Central memory CD8-positive, alpha-beta T cell (primary cell): ENCODE measurements around the gene MAF.

ENCODE experiments used
- ATAC-seq: fragments of 150-1000 bp; cut with Tn5 transposase; replicated peaks from 2 replicates; pipeline ENCODE4 v1.10.0; 2022; ENCODE audit warnings: mild to moderate bottlenecking, moderate FRiP score, moderate number of reproducible peaks; ENCODE audit not compliant: poor library complexity, severe bottlenecking; ENCODE audit errors: extremely low read depth
- DNase-seq, 2 donors: peaks; one replicate each; pipeline ENCODE4 v3.0.0; 2021; ENCODE audit warnings: low spot score in 2 of 2
- H3K27ac Mint-ChIP-seq: one replicate; pipeline ENCODE4 v1.8.0; 2022; ENCODE audit warnings: low read depth, mild to moderate bottlenecking, moderate library complexity, mixed read lengths
- H3K27me3 Mint-ChIP-seq: one replicate; pipeline ENCODE4 v1.8.0; 2022; ENCODE audit warnings: mixed read lengths
- H3K36me3 Mint-ChIP-seq: one replicate; pipeline ENCODE4 v1.8.0; 2022; ENCODE audit warnings: mild to moderate bottlenecking, moderate library complexity, mixed read lengths; ENCODE audit not compliant: insufficient read depth
- H3K4me1 Mint-ChIP-seq: one replicate; pipeline ENCODE4 v1.8.0; 2022; ENCODE audit warnings: mixed read lengths
- H3K4me3 Mint-ChIP-seq: one replicate; pipeline ENCODE4 v1.8.0; 2022; ENCODE audit warnings: mild to moderate bottlenecking, moderate library complexity, mixed read lengths
- H3K9me3 Mint-ChIP-seq: one replicate; pipeline ENCODE4 v1.8.0; 2022; ENCODE audit warnings: mixed read lengths

The MAF gene

DNA sequence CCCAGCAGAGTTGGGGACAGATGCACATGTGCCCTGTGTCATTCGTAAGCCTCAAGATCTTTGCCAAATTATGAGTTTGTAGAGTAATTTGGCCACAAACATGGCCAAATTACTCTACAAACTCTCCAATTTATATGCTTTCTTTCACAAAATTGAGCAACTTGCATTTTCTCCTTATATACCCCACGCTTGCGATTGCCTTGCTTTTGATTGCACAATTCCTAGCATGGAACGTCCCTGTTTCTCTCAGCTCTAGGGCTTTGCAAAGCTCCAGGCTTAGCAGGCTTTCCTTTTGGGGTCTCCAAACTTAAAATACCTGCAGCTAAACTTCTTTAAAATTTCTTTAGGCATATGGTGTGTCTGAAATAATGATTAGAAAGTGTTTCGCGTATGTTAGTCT lies 28.5 kb upstream of the MAF start:
- H3K27me3 Mint-ChIP-seq = peaks cover 12% of the 10 kb centered on the region
- H3K4me1 Mint-ChIP-seq = peaks cover 24% of the 10 kb centered on the region
- ATAC-seq (no peak), DNase-seq (no peak)
- no peaks in the 10 kb centered on the region for H3K9me3 Mint-ChIP-seq
- H3K4me3 Mint-ChIP-seq = no peak overlapping the region
- no peak overlapping the region for H3K27ac Mint-ChIP-seq
- H3K36me3 Mint-ChIP-seq = no peaks in the 10 kb centered on the region

DNA sequence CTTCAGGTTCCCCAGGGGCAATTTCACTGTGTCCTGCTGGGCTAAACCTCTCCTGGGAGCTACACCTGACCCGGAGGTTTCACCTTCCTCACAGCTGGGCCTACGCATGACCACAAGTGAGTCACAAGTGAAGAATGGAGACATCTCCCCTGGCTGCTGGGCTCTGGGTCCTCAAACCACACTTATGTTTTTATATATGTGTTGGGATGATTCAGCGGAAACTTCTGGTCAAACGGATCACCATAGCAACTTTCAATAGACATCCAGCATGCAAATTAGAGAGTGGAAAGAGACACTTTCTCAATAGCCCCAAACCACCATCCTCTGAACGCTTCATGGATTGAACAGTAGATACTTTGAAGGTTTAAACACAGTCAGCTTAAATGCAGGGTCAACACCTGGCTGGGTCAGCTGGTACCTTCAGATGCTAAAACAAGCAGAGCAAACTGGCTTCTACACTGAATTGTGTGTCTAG lies 28.0 kb upstream of the MAF start:
- Mint-ChIP-seq H3K27me3 (peaks cover 16% of the 10 kb centered on the region), H3K36me3 (no peaks in the 10 kb centered on the region), H3K4me1 (peaks cover 24% of the 10 kb centered on the region), H3K27ac (peak overlapping the region; percentile 32), H3K4me3 (no peak overlapping the region), H3K9me3 (no peaks in the 10 kb centered on the region)
- ATAC-seq (peak; percentile 40), DNase-seq (no peak)

DNA sequence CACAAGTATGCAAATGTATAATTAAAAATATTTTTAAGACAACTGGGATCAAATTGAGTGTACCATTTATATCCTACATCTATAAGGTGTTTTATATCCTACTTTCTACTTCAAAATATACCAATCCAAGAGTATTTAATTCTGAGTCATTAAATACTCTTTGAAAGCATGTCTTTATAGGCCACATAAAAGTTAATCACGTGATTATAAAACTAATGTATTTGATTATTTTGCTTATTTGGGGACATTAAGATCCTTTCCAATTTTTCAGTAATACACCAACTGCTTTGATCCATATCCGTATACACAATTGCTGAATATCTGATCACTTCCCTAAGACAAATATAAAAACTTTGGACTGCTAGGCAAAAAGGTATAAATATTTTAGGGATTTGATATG lies 26.6 kb upstream of the MAF start:
- Mint-ChIP-seq H3K9me3 (no peaks in the 10 kb centered on the region), H3K4me1 (peaks cover 20% of the 10 kb centered on the region)

DNA sequence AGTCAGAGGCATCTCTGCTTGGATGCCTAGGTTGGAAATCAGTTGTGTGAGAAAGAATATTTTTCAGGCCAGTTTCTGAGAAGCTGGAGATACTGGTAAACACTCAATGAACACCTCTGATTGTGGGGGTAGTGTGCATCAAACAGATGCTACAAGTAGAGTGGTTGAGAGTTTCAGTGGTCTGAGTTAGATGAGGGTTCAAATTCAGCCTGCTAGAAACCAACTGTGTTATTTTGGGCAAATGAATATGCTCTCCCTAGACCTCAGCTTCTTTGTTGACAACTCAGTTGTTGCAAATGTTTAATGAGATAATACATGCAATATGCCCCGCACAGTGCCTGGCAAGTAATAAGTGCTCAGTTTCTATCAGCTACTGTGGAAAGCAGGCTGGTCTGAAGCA lies 25.2 kb upstream of the MAF start:
- peaks cover 17% of the 10 kb centered on the region for H3K4me1 Mint-ChIP-seq
- ATAC-seq (no peak), DNase-seq (no peak)
- H3K27me3 Mint-ChIP-seq = peaks cover 23% of the 10 kb centered on the region
- H3K4me3 Mint-ChIP-seq = no peak overlapping the region
- H3K9me3 Mint-ChIP-seq = no peaks in the 10 kb centered on the region
- H3K27ac Mint-ChIP-seq = no peak overlapping the region
- no peaks in the 10 kb centered on the region for H3K36me3 Mint-ChIP-seq

More for the DNA sequence above, 26.6 kb upstream of the MAF start:
- H3K36me3 Mint-ChIP-seq = no peaks in the 10 kb centered on the region
- DNase-seq (no peak), ATAC-seq (no peak)
- no peak overlapping the region for H3K27ac Mint-ChIP-seq
- peaks cover 23% of the 10 kb centered on the region for H3K27me3 Mint-ChIP-seq
- H3K4me3 Mint-ChIP-seq = no peak overlapping the region

DNA sequence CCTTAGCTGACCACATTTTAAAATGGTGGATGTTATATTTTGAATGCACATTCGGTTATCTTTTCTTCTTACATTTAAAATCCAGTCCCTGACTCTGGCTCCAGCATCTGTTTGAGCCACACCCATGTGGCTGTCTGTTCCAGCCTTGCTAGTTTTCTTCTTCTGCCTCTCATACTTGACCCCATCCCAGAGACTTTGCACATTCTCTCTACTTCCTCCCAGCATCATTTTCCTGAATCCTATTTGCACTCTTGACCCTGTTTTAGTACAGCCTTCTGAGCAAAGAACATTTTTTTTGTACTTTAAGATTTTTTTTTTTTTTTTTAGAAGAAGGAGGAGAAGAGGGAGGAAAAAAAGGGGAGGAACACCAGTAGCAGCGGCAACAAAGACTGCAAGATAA lies 23.3 kb upstream of the MAF start:
- H3K9me3 Mint-ChIP-seq = no peaks in the 10 kb centered on the region
- H3K27me3 Mint-ChIP-seq = peaks cover 23% of the 10 kb centered on the region
- peaks cover 10% of the 10 kb centered on the region for H3K4me1 Mint-ChIP-seq
- DNase-seq = no peak
- peaks cover 2% of the 10 kb centered on the region for H3K36me3 Mint-ChIP-seq
- no peak overlapping the region for H3K27ac Mint-ChIP-seq
- H3K4me3 Mint-ChIP-seq = no peak overlapping the region
- ATAC-seq = no peak

DNA sequence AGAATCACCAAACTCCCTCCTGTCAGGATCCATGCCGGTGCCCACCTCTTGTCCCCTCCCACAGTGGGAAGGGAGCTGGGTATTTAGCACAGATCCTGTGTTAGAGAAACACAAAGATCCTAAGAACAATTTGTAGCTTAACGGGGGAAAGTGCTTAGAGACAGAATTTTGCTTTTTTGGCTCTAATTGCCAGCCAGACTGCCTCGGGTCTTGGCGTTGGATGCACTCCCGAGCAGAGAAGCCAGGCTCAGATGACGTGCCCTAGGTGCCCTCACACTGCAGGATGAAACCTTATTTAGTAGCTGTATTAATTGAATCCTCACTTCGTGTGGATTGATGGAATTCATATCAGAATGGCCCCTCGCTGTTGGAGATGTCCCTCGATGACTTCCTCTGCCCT lies 22.5 kb upstream of the MAF start:
- H3K4me3 Mint-ChIP-seq = no peak overlapping the region
- peaks cover 23% of the 10 kb centered on the region for H3K27me3 Mint-ChIP-seq
- DNase-seq = no peak
- no peak for ATAC-seq
- H3K4me1 Mint-ChIP-seq = peaks cover 10% of the 10 kb centered on the region
- no peak overlapping the region for H3K27ac Mint-ChIP-seq
- no peaks in the 10 kb centered on the region for H3K9me3 Mint-ChIP-seq
- H3K36me3 Mint-ChIP-seq = peaks cover 2% of the 10 kb centered on the region

DNA sequence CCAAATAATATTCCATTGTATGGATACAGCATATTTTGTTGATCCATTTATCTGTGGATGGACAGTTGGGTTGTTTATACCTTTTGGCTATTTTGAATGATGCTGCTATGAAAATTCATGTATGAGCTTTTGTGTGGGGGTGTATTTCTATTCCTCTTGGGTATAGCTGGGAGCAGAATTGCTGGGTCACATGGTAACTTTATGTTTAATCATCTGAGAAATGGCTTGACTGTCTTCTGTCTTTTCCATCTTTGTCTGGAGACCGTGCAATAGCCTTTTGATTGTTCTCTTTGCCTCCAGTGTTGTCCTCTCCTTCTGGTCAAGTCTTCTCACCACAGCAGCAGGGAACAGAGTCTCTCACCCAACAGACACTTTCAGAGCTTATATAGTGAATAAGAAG lies 20.5 kb upstream of the MAF start:
- no peak for ATAC-seq
- H3K36me3 Mint-ChIP-seq = peaks cover 2% of the 10 kb centered on the region
- no peak overlapping the region for H3K4me3 Mint-ChIP-seq
- no peaks in the 10 kb centered on the region for H3K9me3 Mint-ChIP-seq
- no peak overlapping the region for H3K27ac Mint-ChIP-seq
- no peak for DNase-seq
- peaks cover 14% of the 10 kb centered on the region for H3K4me1 Mint-ChIP-seq
- peaks cover 23% of the 10 kb centered on the region for H3K27me3 Mint-ChIP-seq

DNA sequence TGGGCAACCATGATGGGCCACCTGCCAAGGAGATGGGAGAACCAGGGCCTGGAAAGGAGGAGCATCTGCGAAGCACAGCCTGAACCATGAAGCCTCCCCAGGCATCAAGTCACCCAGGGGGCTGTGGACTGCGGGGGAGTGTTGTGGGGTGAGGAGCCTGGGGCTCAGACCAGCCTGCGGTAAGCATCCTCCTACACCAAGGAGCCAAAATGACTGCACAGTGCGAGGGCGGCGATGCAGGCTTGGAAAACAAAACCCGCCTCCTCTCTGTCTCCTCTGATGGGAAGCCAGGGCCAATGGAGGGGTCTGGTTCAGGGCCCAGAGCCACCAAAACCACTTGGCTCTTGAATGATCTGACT lies 18.1 kb upstream of the MAF start:
- H3K4me3 Mint-ChIP-seq = no peak overlapping the region
- ATAC-seq = no peak
- peaks cover 14% of the 10 kb centered on the region for H3K4me1 Mint-ChIP-seq
- no peaks in the 10 kb centered on the region for H3K9me3 Mint-ChIP-seq
- H3K27ac Mint-ChIP-seq = peak overlapping the region; percentile 72
- H3K27me3 Mint-ChIP-seq = peaks cover 8% of the 10 kb centered on the region
- no peak for DNase-seq
- peaks cover 2% of the 10 kb centered on the region for H3K36me3 Mint-ChIP-seq

DNA sequence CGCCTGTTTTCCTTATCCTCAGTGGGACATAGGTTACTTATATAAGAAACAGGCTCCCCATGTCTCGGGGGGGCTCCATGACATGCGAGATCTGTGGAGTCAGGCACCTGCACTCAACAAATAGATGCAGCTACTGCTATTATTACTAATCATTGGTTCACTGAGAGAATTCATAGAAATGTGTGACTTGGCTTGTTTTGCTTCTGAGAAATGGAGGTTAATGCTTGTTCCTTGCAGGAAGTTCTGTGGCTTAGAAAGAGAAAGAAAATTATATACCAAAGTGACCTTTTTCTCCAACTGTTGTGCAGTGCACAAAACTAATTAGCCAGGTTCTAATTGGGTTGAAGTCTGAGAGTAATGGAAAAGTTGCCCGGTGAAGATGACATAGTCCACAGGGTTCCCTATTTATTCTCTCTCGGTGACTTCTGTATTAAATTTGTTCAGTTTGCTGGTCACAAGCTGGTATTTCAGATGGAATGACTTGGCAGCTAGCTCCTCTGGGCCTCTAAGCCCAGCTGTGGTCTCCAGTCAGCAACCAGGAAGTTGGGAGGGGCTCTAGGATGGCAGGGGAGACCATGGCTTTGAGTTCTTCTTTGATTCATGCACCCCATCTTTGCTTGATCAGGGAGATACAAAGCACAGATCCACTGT lies 17.6 kb upstream of the MAF start:
- Mint-ChIP-seq H3K4me3 (no peak overlapping the region), H3K27ac (peak overlapping the region; percentile 72), H3K36me3 (peaks cover 2% of the 10 kb centered on the region), H3K4me1 (peaks cover 14% of the 10 kb centered on the region), H3K9me3 (no peaks in the 10 kb centered on the region), H3K27me3 (peaks cover 3% of the 10 kb centered on the region)
- ATAC-seq = no peak
- DNase-seq = no peak

DNA sequence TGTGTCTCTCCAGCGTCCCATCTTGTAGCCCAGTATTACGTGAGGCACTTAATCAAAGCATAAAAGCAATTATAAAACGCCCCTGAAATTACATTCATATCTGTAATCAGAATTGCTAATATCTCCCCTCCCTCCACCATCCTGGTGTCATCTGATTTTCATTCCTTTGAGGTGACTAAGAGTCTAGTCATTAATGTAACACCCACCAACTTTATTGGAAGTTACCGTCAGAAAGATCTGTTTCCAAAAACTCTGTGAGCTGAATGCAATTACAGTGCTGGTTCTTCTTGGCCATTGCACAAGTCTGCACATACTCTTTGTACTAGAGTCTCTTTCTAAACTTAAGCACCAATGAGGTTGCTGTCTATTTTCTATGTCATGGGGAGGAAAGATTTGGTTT lies 12.5 kb upstream of the MAF start:
- peaks cover 5% of the 10 kb centered on the region for H3K4me1 Mint-ChIP-seq
- DNase-seq (no peak), ATAC-seq (no peak)
- no peak overlapping the region for H3K27ac Mint-ChIP-seq
- H3K27me3 Mint-ChIP-seq = peaks cover 21% of the 10 kb centered on the region
- H3K36me3 Mint-ChIP-seq = no peaks in the 10 kb centered on the region
- H3K9me3 Mint-ChIP-seq = no peaks in the 10 kb centered on the region
- no peak overlapping the region for H3K4me3 Mint-ChIP-seq

DNA sequence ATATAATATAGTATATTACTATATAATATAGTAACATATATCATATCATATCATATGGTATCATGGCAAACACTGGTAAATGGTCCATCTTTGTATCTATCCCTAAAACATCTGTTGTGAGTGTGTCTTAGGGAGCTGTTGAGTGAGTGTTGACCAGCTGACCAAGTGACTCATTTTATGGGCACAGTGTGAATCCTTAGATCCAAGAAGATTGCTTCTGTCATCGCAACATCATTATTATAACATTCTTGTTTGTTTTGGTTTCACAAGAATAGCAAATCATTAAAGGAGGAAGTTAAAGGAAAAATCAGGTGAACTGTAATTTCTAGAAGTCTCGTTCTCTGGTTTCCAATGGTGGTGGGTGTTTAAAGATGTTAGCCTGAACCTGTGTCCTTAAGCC lies 11.7 kb upstream of the MAF start:
- DNase-seq (no peak), ATAC-seq (no peak)
- no peaks in the 10 kb centered on the region for H3K36me3 Mint-ChIP-seq
- no peaks in the 10 kb centered on the region for H3K9me3 Mint-ChIP-seq
- no peaks in the 10 kb centered on the region for H3K4me1 Mint-ChIP-seq
- H3K27ac Mint-ChIP-seq = no peak overlapping the region
- peaks cover 21% of the 10 kb centered on the region for H3K27me3 Mint-ChIP-seq
- no peak overlapping the region for H3K4me3 Mint-ChIP-seq

DNA sequence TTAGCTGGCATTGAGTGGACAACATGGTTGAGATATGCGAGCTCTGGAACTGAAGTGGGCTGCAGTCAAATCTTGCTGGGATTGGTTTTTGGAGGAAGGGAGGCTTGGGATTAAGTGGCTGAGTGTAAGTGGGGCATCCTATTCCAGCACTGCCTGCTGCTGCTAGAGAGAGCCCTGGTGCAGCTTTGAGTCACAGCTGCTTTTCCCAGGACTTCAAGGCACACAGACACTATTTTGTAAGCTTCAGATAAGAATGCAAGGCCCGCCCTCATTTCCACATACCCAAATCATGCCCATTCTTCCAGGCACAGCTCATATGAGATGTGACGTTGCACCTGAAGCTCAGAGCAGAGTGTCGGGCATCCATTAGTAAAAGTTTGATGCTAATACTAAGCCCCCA lies 10.2 kb upstream of the MAF start:
- Mint-ChIP-seq H3K4me3 (no peak overlapping the region), H3K4me1 (no peaks in the 10 kb centered on the region), H3K27me3 (peaks cover 21% of the 10 kb centered on the region), H3K27ac (no peak overlapping the region), H3K36me3 (no peaks in the 10 kb centered on the region), H3K9me3 (no peaks in the 10 kb centered on the region)
- DNase-seq (no peak), ATAC-seq (no peak)

DNA sequence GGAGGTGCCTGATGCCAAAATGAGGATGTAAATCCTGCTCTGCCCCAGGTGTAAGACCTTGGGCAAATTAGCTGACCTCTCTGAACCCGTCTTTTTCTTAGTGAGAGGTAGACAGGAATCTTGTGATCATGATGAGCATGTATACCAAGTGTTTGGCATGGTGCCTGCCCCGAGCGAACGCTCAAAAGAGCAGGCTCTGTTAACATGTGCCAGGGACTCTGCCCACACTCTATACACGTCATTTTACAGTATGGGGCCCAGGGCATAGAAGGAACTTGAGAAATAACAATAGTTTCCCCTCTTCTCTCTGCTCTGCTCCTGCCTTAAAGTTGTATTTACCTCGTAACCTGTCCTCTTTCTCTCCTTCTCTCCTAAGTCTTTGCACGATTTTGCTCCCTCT lies 9.3 kb upstream of the MAF start:
- peaks cover 21% of the 10 kb centered on the region for H3K27me3 Mint-ChIP-seq
- no peaks in the 10 kb centered on the region for H3K36me3 Mint-ChIP-seq
- DNase-seq (no peak), ATAC-seq (no peak)
- no peaks in the 10 kb centered on the region for H3K4me1 Mint-ChIP-seq
- H3K9me3 Mint-ChIP-seq = no peaks in the 10 kb centered on the region
- H3K4me3 Mint-ChIP-seq = no peak overlapping the region
- H3K27ac Mint-ChIP-seq = no peak overlapping the region

DNA sequence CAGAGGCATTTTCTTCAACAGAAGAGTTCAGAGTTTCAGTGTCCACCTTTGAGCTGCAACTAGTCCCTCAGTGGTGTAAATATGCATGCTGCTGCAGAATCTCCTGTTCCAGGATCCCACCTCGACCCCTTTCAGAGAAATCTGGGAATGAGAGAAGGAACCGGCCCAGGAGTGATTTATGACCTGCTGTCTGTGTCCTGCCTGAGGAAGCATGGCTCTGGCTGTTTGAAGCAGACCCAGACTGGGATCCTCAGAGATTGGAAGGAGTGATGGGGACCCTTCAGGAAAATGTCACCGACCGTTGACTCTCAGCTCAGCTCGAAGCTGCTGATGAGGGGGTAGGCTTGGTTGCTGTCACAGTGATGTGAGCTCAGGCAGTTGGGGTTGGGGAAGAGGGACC lies 8.4 kb upstream of the MAF start:
- no peaks in the 10 kb centered on the region for H3K9me3 Mint-ChIP-seq
- H3K4me3 Mint-ChIP-seq = no peak overlapping the region
- no peak for DNase-seq
- H3K27ac Mint-ChIP-seq = no peak overlapping the region
- H3K4me1 Mint-ChIP-seq = no peaks in the 10 kb centered on the region
- no peaks in the 10 kb centered on the region for H3K36me3 Mint-ChIP-seq
- no peak for ATAC-seq
- peaks cover 21% of the 10 kb centered on the region for H3K27me3 Mint-ChIP-seq
